Panc1 (cell line): Measurements from ENCODE around the gene PPP1R13L. TPM values are rescaled to one million over a fixed set of nuclear protein-coding genes. Genes with fewer than 3 reads are reported as not detected.
"Not testable (repeated sequence)": the region's sequence is repeated elsewhere in the genome, so short reads cannot be mapped to it uniquely, and the experiment has no call there.

Experiments
- ATAC-seq: fragments of 200-7000 bp; cut with Tn5 transposase; 2 replicates; pipeline ENCODE4 v1.9.1; 2020; ENCODE audit warnings: mild to moderate bottlenecking, moderate library complexity
- BruUV-seq: library from RNA; stranded (reverse); fragments of 400-500 nt; replicated peaks from 2 replicates; lab custom pipeline; 2021; lab: Mats Ljungman, UMichigan
- CTCF ChIA-PET: fragments of 300-600 bp; sonication (Branson Sonifier 250); formaldehyde crosslinking; loops from one replicate; lab custom pipeline; 2022; ENCODE audit warnings: antibody characterized with exemption; lab: Charles Lee
- POLR2A ChIA-PET: fragments of 300-600 bp; sonication (Branson Sonifier 250); formaldehyde crosslinking; loops from one replicate; lab custom pipeline; 2022; ENCODE audit warnings: antibody characterized with exemption; lab: Charles Lee
- DNase-seq: peaks from one replicate; pipeline ENCODE4 v3.0.0-alpha.2; 2010; ENCODE audit warnings: low read depth, low spot score
- H3K27ac ChIP-seq: 2 replicates; pipeline ENCODE4 v1.5.1; 2011; ENCODE audit warnings: mild to moderate bottlenecking, low read length, inconsistent platforms
- H3K27me3 ChIP-seq: fragments of 200-500 bp; sonication (Bioruptor generic); 2 replicates; pipeline ENCODE4 v1.6.0; 2014; ENCODE audit warnings: low read length, inconsistent platforms; ENCODE audit not compliant: control insufficient read depth, insufficient read depth
- H3K36me3 ChIP-seq: fragments of 200-500 bp; sonication (Bioruptor generic); 2 replicates; pipeline ENCODE4 v1.5.1; 2014; ENCODE audit warnings: inconsistent platforms, mild to moderate bottlenecking, low read length, moderate library complexity; ENCODE audit not compliant: control insufficient read depth, insufficient read depth
- H3K4me1 ChIP-seq: 2 replicates; pipeline ENCODE4 v1.5.1; 2011; ENCODE audit warnings: inconsistent platforms, mild to moderate bottlenecking, low read length, moderate library complexity; ENCODE audit not compliant: control insufficient read depth, insufficient read depth
- H3K4me3 ChIP-seq, 2 experiments: 2 replicates each; pipeline ENCODE4 v1.5.1; 2011 to 2012; ENCODE audit warnings: low read depth in 2 of 2, low read length in 2 of 2, mild to moderate bottlenecking in 2 of 2, inconsistent platforms in 1 of 2, moderate library complexity in 1 of 2
- H3K9me3 ChIP-seq: fragments of 200-500 bp; sonication (Bioruptor generic); 2 replicates; pipeline ENCODE4 v1.5.1; 2014; ENCODE audit warnings: low read depth, mild to moderate bottlenecking, inconsistent platforms, low read length, moderate library complexity; ENCODE audit not compliant: control insufficient read depth, insufficient read depth
- POLR2AphosphoS5 ChIP-seq: IDR thresholded peaks from 2 replicates; pipeline ENCODE4 v1.6.1; 2012; ENCODE audit warnings: mild to moderate bottlenecking, low read depth, low read length, moderate library complexity
- SIN3A ChIP-seq: IDR thresholded peaks from 2 replicates; pipeline ENCODE4 v1.6.1; 2012; ENCODE audit warnings: low read depth, mild to moderate bottlenecking, low read length, moderate library complexity, borderline replicate concordance; ENCODE audit not compliant: insufficient read depth
- TCF7L2 ChIP-seq: IDR thresholded peaks from 2 replicates; pipeline ENCODE4 v1.6.1; 2011; ENCODE audit warnings: mild to moderate bottlenecking, low read depth, low read length, inconsistent platforms
- in situ Hi-C: cut with HindIII; loops from 2 replicates; pipeline ENCODE4 v1.10.0; 2016; ENCODE audit warnings: low sequenced_read_pairs, low pct_unique_long_range_greater_than_20kb
- intact Hi-C: fragments of 100-400 bp; cut with micrococcal nuclease; formaldehyde crosslinking; loops from one replicate; pipeline ENCODE4 v1.10.0; 2022; ENCODE audit not compliant: unreplicated experiment
- total RNA-seq: library from RNA; stranded (reverse); gene quantifications from one replicate; pipeline ENCODE4 v1.2.1, GENCODE V29; 2021; ENCODE audit not compliant: unreplicated experiment
- TF ChIP-seq, protein P1 (sequence below): fragments of 450-650 bp; IDR thresholded peaks from 2 replicates; pipeline ENCODE4 v1.5.1; 2017; ENCODE audit warnings: mild to moderate bottlenecking
- TF ChIP-seq, protein P2 (sequence below), 2 experiments: IDR thresholded peaks; 2 replicates each; pipeline ENCODE4 v1.6.1; 2011 to 2012; ENCODE audit warnings: low read depth in 2 of 2, control low read depth in 1 of 2, low read length in 1 of 2, mild to moderate bottlenecking in 1 of 2, moderate library complexity in 1 of 2; ENCODE audit not compliant: insufficient read depth in 1 of 2

Gene PPP1R13L
- total RNA-seq, 1 experiment from 2014 or later = 39.1 TPM

DNA sequence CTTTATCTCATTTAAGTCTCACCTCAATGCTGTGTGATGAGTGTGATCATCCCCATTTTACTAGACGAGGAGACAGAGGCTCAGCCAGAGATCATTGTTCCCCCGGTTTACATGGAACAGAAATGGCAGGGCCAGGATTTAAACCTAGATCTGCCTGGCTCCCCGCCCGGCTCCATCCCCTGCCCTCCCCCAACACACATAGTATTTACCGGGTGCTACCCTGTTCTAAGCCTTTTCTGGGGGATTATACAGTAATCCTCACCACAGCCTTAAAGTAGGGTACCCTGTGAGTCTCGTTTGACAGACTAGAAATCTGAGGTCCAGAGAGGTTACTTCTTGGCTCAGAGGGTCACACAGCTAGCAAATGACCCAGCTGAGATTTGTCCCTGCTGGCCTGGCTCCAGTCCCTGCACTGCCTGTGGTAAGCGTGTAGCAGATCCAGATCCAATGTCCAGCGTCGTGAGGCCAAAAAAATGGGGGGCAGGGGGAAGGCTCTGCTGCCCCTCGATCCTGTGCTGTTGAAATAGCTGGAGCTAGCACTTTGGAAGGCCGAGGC is 68.1 kb downstream of the PPP1R13L start:
- ChIA-PET POLR2A (no interaction called here), CTCF (interaction anchor here (0.6 kb wide), 1 partner anchor 166 kb away, joined by 3 read pairs; no protein-coding TSS in a partner anchor)
- ATAC-seq = no peak
- Histone ChIP-seq H3K4me3 (no peak overlapping the region), H3K36me3 (peaks cover 2% of the 10 kb centered on the region; the same call in 1 of the 2 replicates), H3K27ac (no peak overlapping the region), H3K9me3 (no peaks in the 10 kb centered on the region), H3K4me1 (no peaks in the 10 kb centered on the region), H3K27me3 (no peaks in the 10 kb centered on the region)
- DNase-seq = no peak
- intact Hi-C loops (loop anchor here (10.0 kb wide), 1 partner anchor 132 kb away; no protein-coding TSS in a partner anchor), in situ Hi-C loops (no loop called here)
- BruUV-seq = no TSS peak
- TF ChIP-seq, protein P1, sequence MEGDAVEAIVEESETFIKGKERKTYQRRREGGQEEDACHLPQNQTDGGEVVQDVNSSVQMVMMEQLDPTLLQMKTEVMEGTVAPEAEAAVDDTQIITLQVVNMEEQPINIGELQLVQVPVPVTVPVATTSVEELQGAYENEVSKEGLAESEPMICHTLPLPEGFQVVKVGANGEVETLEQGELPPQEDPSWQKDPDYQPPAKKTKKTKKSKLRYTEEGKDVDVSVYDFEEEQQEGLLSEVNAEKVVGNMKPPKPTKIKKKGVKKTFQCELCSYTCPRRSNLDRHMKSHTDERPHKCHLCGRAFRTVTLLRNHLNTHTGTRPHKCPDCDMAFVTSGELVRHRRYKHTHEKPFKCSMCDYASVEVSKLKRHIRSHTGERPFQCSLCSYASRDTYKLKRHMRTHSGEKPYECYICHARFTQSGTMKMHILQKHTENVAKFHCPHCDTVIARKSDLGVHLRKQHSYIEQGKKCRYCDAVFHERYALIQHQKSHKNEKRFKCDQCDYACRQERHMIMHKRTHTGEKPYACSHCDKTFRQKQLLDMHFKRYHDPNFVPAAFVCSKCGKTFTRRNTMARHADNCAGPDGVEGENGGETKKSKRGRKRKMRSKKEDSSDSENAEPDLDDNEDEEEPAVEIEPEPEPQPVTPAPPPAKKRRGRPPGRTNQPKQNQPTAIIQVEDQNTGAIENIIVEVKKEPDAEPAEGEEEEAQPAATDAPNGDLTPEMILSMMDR = no peak
- TF ChIP-seq, protein P2, sequence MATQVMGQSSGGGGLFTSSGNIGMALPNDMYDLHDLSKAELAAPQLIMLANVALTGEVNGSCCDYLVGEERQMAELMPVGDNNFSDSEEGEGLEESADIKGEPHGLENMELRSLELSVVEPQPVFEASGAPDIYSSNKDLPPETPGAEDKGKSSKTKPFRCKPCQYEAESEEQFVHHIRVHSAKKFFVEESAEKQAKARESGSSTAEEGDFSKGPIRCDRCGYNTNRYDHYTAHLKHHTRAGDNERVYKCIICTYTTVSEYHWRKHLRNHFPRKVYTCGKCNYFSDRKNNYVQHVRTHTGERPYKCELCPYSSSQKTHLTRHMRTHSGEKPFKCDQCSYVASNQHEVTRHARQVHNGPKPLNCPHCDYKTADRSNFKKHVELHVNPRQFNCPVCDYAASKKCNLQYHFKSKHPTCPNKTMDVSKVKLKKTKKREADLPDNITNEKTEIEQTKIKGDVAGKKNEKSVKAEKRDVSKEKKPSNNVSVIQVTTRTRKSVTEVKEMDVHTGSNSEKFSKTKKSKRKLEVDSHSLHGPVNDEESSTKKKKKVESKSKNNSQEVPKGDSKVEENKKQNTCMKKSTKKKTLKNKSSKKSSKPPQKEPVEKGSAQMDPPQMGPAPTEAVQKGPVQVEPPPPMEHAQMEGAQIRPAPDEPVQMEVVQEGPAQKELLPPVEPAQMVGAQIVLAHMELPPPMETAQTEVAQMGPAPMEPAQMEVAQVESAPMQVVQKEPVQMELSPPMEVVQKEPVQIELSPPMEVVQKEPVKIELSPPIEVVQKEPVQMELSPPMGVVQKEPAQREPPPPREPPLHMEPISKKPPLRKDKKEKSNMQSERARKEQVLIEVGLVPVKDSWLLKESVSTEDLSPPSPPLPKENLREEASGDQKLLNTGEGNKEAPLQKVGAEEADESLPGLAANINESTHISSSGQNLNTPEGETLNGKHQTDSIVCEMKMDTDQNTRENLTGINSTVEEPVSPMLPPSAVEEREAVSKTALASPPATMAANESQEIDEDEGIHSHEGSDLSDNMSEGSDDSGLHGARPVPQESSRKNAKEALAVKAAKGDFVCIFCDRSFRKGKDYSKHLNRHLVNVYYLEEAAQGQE (IDR thresholded peaks at IDR 0.05; ENCODE audit: insufficient read depth in 1 of 2, low read depth in 2 of 2, low read length in 1 of 2) = no peak
- no peak for TF ChIP-seq POLR2AphosphoS5
- no peak for TF ChIP-seq SIN3A

DNA sequence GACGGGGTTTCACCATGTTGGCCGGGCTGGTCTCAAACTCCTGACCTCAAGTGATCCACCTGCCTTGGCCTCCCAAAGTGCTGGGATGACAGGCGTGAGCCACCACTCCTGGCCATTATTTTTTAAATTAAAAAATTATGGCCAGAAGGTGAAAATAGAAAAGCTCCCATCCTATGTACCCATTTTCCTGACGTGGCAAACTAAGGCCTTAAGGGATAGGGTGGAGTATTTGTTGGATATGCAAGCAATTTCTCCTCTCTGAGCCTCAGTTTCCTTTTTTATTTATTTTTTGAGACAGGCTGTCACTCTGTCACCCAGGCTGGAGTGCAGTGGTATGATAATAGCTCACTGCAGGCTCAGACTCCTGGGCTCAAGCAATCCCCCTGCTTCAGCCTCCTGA is 70.0 kb downstream of the PPP1R13L start:
- DNase-seq, H3K4me1 ChIP-seq, BruUV-seq, H3K27me3 ChIP-seq, H3K4me3 ChIP-seq, POLR2A ChIA-PET, H3K36me3 ChIP-seq, H3K9me3 ChIP-seq, CTCF ChIA-PET, H3K27ac ChIP-seq, ATAC-seq, in situ Hi-C loops: not testable (repeated sequence)
- intact Hi-C loops = loop anchor here (10.0 kb wide), 1 partner anchor 130 kb away; no protein-coding TSS in a partner anchor

DNA sequence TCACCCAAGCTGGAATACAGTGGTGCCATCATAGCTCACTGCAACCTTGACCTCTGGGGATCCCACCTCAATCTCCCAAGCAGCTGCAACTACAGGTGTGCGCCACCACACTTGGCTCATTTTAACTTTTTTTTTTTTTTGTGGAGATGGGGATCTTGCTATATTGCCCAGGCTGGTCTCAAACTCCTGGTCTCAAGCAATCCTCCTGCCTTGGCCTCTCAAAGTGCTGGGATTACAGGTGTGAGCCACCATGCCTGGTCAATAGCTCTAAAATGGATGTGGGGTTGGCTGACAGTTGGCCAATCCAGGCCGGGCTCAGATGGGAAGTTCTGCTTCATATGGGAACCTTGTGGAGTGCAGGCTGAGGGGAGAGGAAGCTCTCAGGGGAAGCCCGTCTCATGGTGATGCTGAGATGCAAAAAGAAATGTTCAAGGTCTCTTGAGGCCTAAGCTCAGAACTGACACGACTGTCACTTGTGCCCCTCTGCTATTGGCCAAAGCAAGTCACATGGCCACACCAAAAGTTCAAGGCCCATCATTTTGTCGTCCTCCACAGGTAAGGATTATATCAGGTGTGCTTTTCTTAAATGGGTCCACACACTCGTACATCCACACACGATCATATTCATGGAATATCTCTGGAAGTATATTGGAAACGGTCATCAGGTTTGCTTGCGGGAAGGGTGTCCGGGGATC is 71.1 kb downstream of the PPP1R13L start:
- Histone ChIP-seq H3K9me3 (no peaks in the 10 kb centered on the region), H3K4me1 (no peaks in the 10 kb centered on the region), H3K27ac (no peak overlapping the region), H3K36me3 (no peaks in the 10 kb centered on the region), H3K4me3 (no peak overlapping the region), H3K27me3 (no peaks in the 10 kb centered on the region)
- intact Hi-C loops = loop anchor here (10.0 kb wide), 1 partner anchor 129 kb away; no protein-coding TSS in a partner anchor
- BruUV-seq = no TSS peak
- no peak for DNase-seq
- ChIA-PET POLR2A (interaction anchor here (0.6 to 0.7 kb wide), 2 partner anchors 29 to 164 kb away, joined by 3 to 7 read pairs; no protein-coding TSS in a partner anchor), CTCF (no interaction called here)
- in situ Hi-C loops = no loop called here
- TF ChIP-seq, protein P2 (IDR thresholded peaks at IDR 0.05; ENCODE audit: insufficient read depth in 1 of 2, low read depth in 2 of 2, low read length in 1 of 2) = no peak
- TF ChIP-seq TCF7L2 (no peak), SIN3A (no peak), POLR2AphosphoS5 (no peak)
- TF ChIP-seq, protein P1 = no peak
- ATAC-seq = no peak
